WI38 (cell line): ENCODE data around the gene TMEM184A.

Experiments
- H3K4me3 ChIP-seq: 2 replicates; pipeline ENCODE4 v1.5.1; 2011; ENCODE audit warnings: low read depth, mild to moderate bottlenecking, control low read depth, low read length
- CTCF ChIP-seq: IDR thresholded peaks from 2 replicates; pipeline ENCODE4 v1.5.1; 2012; ENCODE audit warnings: low read depth, mild to moderate bottlenecking, control low read depth, low read length

The TMEM184A gene

GRCh38 chr7:1544896-1545416 lies 11.0 kb downstream of the TMEM184A start:
- no peak overlapping the region for H3K4me3 ChIP-seq
- TF ChIP-seq CTCF: no peak

GRCh38 chr7:1544178-1544895 lies 11.7 kb downstream of the TMEM184A start:
- H3K4me3 ChIP-seq: no peak overlapping the region
- TF ChIP-seq CTCF: no peak

- no peak overlapping the region for H3K4me3 ChIP-seq
- TF ChIP-seq CTCF: no peak
Observed at GRCh38 chr7:1543826-1544177, 12.2 kb downstream of the TMEM184A start.

GRCh38 chr7:1542841-1543747 lies 12.9 kb downstream of the TMEM184A start:
- no peak for TF ChIP-seq CTCF
- no peak overlapping the region for H3K4me3 ChIP-seq

GRCh38 chr7:1542329-1542728 lies 13.7 kb downstream of the TMEM184A start:
- no peak for TF ChIP-seq CTCF
- no peak overlapping the region for H3K4me3 ChIP-seq

- no peak for TF ChIP-seq CTCF
- no peak overlapping the region for H3K4me3 ChIP-seq
Observed at GRCh38 chr7:1541431-1542162, 14.4 kb downstream of the TMEM184A start.
